ENCODE results near the gene SULT1C2.

DNA sequence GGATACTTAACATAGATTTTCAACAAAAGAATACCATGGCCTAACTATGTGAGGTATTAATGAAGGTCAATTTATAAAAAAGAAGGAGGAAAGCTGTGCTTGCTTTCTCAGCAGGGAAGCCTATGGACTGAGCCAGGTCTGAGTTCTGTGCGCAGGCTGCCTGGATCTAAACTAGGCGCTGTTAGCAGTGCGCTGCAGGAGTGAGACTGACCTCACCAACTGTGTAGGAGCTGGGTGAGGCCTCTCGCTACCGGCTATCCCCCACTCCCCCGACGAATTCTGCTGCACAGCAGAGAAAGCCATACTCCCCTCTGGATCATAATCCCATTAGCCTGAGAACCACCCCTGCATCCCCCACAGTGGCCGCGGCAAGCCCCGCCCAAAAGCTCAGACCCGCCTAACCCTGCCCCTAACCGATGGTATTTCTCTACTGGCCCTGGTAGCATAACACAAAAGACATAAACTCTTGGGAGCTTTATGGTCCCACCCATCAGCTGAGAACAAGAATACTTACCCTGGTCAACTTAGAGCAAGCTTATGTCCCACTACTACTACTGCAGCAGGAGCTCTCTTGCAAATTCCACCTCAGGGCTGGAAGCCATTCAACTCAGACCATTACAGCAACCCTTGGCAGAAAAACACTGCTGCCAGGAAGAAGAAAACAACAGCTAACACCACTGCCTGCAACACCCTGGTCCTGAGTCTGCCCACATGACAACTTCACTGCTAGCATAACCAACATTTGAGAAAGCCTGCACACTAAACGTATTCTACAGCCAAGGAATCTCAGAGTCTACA lies 28.0 kb downstream of the SULT1C2 start:
- no peak for TF ChIP-seq POLR2AphosphoS5 (IDR thresholded peaks at IDR 0.05; ENCODE audit: low read depth, low read length)
- TF ChIP-seq SIN3A (IDR thresholded peaks at IDR 0.05; ENCODE audit: borderline replicate concordance, insufficient read depth, low read length) = no peak
- TF ChIP-seq, protein P1, sequence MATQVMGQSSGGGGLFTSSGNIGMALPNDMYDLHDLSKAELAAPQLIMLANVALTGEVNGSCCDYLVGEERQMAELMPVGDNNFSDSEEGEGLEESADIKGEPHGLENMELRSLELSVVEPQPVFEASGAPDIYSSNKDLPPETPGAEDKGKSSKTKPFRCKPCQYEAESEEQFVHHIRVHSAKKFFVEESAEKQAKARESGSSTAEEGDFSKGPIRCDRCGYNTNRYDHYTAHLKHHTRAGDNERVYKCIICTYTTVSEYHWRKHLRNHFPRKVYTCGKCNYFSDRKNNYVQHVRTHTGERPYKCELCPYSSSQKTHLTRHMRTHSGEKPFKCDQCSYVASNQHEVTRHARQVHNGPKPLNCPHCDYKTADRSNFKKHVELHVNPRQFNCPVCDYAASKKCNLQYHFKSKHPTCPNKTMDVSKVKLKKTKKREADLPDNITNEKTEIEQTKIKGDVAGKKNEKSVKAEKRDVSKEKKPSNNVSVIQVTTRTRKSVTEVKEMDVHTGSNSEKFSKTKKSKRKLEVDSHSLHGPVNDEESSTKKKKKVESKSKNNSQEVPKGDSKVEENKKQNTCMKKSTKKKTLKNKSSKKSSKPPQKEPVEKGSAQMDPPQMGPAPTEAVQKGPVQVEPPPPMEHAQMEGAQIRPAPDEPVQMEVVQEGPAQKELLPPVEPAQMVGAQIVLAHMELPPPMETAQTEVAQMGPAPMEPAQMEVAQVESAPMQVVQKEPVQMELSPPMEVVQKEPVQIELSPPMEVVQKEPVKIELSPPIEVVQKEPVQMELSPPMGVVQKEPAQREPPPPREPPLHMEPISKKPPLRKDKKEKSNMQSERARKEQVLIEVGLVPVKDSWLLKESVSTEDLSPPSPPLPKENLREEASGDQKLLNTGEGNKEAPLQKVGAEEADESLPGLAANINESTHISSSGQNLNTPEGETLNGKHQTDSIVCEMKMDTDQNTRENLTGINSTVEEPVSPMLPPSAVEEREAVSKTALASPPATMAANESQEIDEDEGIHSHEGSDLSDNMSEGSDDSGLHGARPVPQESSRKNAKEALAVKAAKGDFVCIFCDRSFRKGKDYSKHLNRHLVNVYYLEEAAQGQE (IDR thresholded peaks at IDR 0.05; ENCODE audit: insufficient read depth in 1 of 2, low read depth in 2 of 2, low read length in 2 of 2) = no peak

Measured in PFSK-1 (cell line).